NT2/D1 (cell line): ENCODE data around the gene FAM170B.

Experiments used
- SUZ12 ChIP-seq: IDR thresholded peaks from 2 replicates; pipeline ENCODE4 v1.6.1; 2011; ENCODE audit not compliant: insufficient read length, insufficient read depth; ENCODE audit errors: extremely low read depth
- YY1 ChIP-seq: IDR thresholded peaks from 2 replicates; pipeline ENCODE4 v1.6.1; 2011; ENCODE audit not compliant: insufficient read length, insufficient read depth
- ZNF274 ChIP-seq: IDR thresholded peaks from 2 replicates; pipeline ENCODE4 v1.6.1; 2011; ENCODE audit warnings: mild to moderate bottlenecking, low read depth, low read length

DNA sequence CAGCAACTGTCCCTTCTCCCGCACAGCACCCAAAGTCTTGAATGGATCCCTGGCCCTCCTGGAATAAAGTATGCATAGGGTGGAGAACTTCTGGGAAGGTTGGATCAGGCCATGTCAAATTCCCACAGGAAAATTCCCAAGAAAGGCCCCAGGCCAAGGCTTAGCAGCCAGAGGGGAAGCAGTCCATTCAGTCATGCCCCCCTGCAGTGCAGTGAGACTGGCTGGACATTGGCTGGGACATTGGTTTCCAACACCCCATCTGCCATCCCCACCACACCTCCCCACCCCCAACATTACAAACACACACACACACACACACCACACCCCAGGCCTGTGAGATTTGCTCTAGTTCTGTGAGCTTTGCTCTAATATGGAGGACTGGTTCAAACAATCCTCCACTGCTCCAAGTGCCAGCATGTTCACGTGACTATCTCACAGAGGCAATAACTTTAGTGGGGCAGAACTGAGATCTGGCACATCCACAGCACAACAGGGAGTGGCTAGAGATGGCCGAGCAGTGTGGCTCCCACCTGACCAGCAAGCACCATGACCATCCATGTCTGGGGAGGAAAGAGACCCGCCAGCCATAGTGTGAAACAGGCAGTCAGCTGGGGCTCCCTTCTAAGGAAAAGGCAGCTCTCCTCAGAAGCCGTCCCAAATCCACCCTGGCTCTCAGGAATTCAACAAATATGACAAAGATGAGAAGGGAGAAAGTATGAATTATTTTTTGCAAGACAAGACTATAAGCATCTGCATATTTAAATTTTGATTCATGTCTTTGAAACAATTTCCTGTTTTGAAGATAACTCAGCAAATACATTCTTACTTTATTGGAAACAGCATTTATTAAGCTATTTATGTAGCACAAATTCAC lies 6.7 kb upstream of the FAM170B start:
- TF ChIP-seq ZNF274, result no peak
- TF ChIP-seq YY1, result no peak
- no peak for TF ChIP-seq SUZ12
